GM12878 (cell line): Measurements from ENCODE around the gene TAGLN3. TPM values are rescaled to one million over a fixed set of nuclear protein-coding genes. Genes with fewer than 3 reads are reported as not detected.

Experiments used
- ATAC-seq: fragments of 200-7000 bp; cut with Tn5 transposase; 3 replicates; pipeline ENCODE4 v1.9.1; 2020; ENCODE audit warnings: mild to moderate bottlenecking, moderate library complexity
- BruUV-seq: library from RNA; stranded (reverse); fragments of 400-500 nt; replicated peaks from 2 replicates; lab custom pipeline; 2021; lab: Mats Ljungman, UMichigan
- CTCF ChIA-PET: fragments of 300-600 bp; sonication (Branson Sonifier 250); formaldehyde crosslinking; extraction: SDS; loops from one replicate; lab custom pipeline; 2021; ENCODE audit warnings: inconsistent platforms; lab: Yijun Ruan, JAX
- POLR2A ChIA-PET: fragments of 350-600 bp; formaldehyde crosslinking; extraction: SDS; loops from one replicate; lab custom pipeline; 2021; ENCODE audit warnings: inconsistent platforms; lab: Charles Lee
- RAD21 ChIA-PET: fragments of 300-600 bp; sonication (Branson Sonifier 250); formaldehyde crosslinking; loops from one replicate; lab custom pipeline; 2023; ENCODE audit warnings: antibody characterized with exemption; ENCODE audit not compliant: unreplicated experiment; lab: Charles Lee
- SMC1A ChIA-PET: fragments of 300-600 bp; sonication (Branson Sonifier 250); formaldehyde crosslinking; loops from one replicate; lab custom pipeline; 2023; ENCODE audit not compliant: unreplicated experiment, uncharacterized antibody; lab: Charles Lee
- DNase-seq: peaks from one replicate; pipeline ENCODE4 v3.0.0-alpha.2; 2011; ENCODE audit warnings: low read depth, low spot score
- FAIRE-seq: peaks from 3 replicates; lab custom pipeline; 2011; peaks lifted over from hg19 to GRCh38; lab: Jason Lieb, UNC
- H2AFZ ChIP-seq: 2 replicates; pipeline ENCODE4 v1.6.0; 2011; ENCODE audit warnings: low read depth, low read length, control low read depth; ENCODE audit not compliant: control insufficient read depth
- H3K27ac ChIP-seq: 2 replicates; pipeline ENCODE4 v1.5.1; 2011; ENCODE audit warnings: control low read depth; ENCODE audit not compliant: control insufficient read depth, insufficient read depth
- H3K27me3 ChIP-seq, 2 experiments: replicated peaks in 1 of 2; 2 replicates each; pipeline versions ENCODE4 v1.6.0 to v1.6.1; 2011; ENCODE audit warnings: low read length in 1 of 2; ENCODE audit not compliant: control insufficient read depth in 2 of 2, insufficient read depth in 2 of 2
- H3K36me3 ChIP-seq, 2 experiments: 2 replicates each; pipeline ENCODE4 v1.5.1; 2011; ENCODE audit warnings: low read length in 1 of 2; ENCODE audit not compliant: control insufficient read depth in 2 of 2, insufficient read depth in 2 of 2
- H3K4me1 ChIP-seq: 2 replicates; pipeline ENCODE4 v1.6.1; 2011; ENCODE audit warnings: mild to moderate bottlenecking, low read length, moderate library complexity, mixed read lengths; ENCODE audit not compliant: control insufficient read depth, insufficient read depth
- H3K4me2 ChIP-seq: 2 replicates; pipeline ENCODE4 v1.6.0; 2011; ENCODE audit warnings: control low read depth; ENCODE audit not compliant: control insufficient read depth, insufficient read depth
- H3K4me3 ChIP-seq: fragments of 200-600 bp; sonication (generic); 2 replicates; pipeline ENCODE4 v1.5.1; 2016
- H3K79me2 ChIP-seq: 2 replicates; pipeline ENCODE4 v1.6.0; 2011; ENCODE audit warnings: low read length; ENCODE audit not compliant: control insufficient read depth, insufficient read depth
- H3K9ac ChIP-seq: 2 replicates; pipeline ENCODE4 v1.8.0; 2011; ENCODE audit warnings: low read length, control low read depth, mixed read lengths; ENCODE audit not compliant: control insufficient read depth, insufficient read depth
- H3K9me3 ChIP-seq: replicated peaks from 3 replicates; pipeline ENCODE4 v1.5.1; 2011; ENCODE audit warnings: mild to moderate bottlenecking, low read length; ENCODE audit not compliant: control insufficient read depth, insufficient read depth
- H4K20me1 ChIP-seq: 2 replicates; pipeline ENCODE4 v1.6.0; 2011; ENCODE audit not compliant: control insufficient read depth, insufficient read depth
- MEF2B ChIP-seq: fragments of 450-650 bp; IDR thresholded peaks from 2 replicates; pipeline ENCODE4 v1.6.1; 2018; ENCODE audit warnings: mild to moderate bottlenecking, moderate library complexity; ENCODE audit not compliant: partially characterized antibody, poor library complexity, severe bottlenecking
- MXI1 ChIP-seq: fragments of 150-350 bp; IDR thresholded peaks from 2 replicates; pipeline ENCODE4 v1.6.1; 2011; ENCODE audit warnings: low read depth, mild to moderate bottlenecking, inconsistent platforms, low read length, improper control_type of control experiment
- NFYA ChIP-seq: IDR thresholded peaks from 2 replicates; pipeline ENCODE4 v1.6.1; 2011; ENCODE audit warnings: low read depth, mild to moderate bottlenecking, low read length, improper control_type of control experiment, borderline replicate concordance
- SMC3 ChIP-seq: IDR thresholded peaks from 2 replicates; pipeline ENCODE4 v1.6.1; 2011; ENCODE audit warnings: low read length, improper control_type of control experiment, borderline replicate concordance
- whole genome bisulfite sequencing: methylation state at CpG from one replicate; pipeline ENCODE4 v1.1.6; 2016; ENCODE audit warnings: low lambda C conversion rate; ENCODE audit not compliant: insufficient replicate concordance, insufficient coverage; ENCODE audit errors: missing lambda C conversion rate; 5-methylcytosine and 5-hydroxymethylcytosine counted together
- in situ Hi-C: fragments of 300-500 bp; cut with MboI; formaldehyde crosslinking; loops from 9 replicates; pipeline ENCODE4 v1.14.3; 2018; ENCODE audit warnings: mixed read lengths
- intact Hi-C: fragments of 100-400 bp; cut with micrococcal nuclease; formaldehyde crosslinking; loops from one replicate; pipeline ENCODE4 v1.14.2; 2022; ENCODE audit not compliant: unreplicated experiment
- polyA plus RNA-seq, 11 experiments: library from polyadenylated mRNA; depleted of rRNA in 4 of 11; unstranded in 6 of 11; stranded (reverse) in 5 of 11; fragments of >200 nt; fragmentation: Nextera tagmentation in 4 of 11; fragmentation: Illumina TruSeq in 1 of 11; extraction: Ambion mirVana in 4 of 11; extraction: Trizol in 1 of 11; gene quantifications; 1 replicate in 1 of 11; 2 replicates in 10 of 11; pipeline versions ENCODE4 v1.2.1 to v1.2.3, GENCODE V29; 2011 to 2016; ENCODE audit warnings: inconsistent platforms in 2 of 11, missing spikeins in 2 of 11, low read depth in 1 of 11
- total RNA-seq, 4 experiments: library from RNA; depleted of rRNA in 3 of 4; stranded (reverse); fragments of >200 nt in 3 of 4; fragmentation: Illumina TruSeq in 1 of 4; extraction: Trizol in 1 of 4; gene quantifications; 2 replicates each; pipeline versions ENCODE4 v1.2.1 to v1.2.3, GENCODE V29; 2013 to 2021
- TF ChIP-seq, protein P1 (sequence below): IDR thresholded peaks from 2 replicates; pipeline ENCODE4 v1.6.1; 2011; ENCODE audit warnings: borderline replicate concordance, low read depth, mild to moderate bottlenecking, moderate library complexity, low read length; ENCODE audit not compliant: insufficient read depth, poor library complexity, severe bottlenecking

The TAGLN3 gene
- total and polyA plus RNA-seq, 10 of the 15 experiments (the other 5 are each of a cell fraction or from before 2014, with no cell fraction given) = 0.06 to 0.53 (median 0.12) TPM; not detected in 3

DNA sequence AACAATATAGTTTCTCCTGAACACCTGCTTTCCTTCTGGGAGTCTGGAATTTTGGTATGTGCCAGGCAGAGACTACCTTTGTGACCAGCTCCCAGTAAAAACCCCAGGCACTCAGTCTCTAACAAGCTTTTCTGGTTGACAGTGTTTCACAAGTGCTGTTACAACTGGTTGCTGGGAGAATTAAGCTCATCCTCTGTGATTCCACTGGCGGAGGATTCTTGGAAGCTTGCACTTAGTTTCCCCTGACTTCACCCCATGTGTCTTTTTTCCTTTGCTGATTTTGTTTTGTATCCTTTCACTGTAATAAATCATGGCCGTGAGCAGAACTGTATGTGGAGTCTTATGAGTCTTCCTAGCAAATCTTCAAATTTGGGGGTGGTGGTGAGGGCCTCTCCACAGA, 5.7 kb upstream of the TAGLN3 start (continued):
- TF ChIP-seq MXI1 = no peak
- TF ChIP-seq NFYA = no peak
- TF ChIP-seq, protein P1, sequence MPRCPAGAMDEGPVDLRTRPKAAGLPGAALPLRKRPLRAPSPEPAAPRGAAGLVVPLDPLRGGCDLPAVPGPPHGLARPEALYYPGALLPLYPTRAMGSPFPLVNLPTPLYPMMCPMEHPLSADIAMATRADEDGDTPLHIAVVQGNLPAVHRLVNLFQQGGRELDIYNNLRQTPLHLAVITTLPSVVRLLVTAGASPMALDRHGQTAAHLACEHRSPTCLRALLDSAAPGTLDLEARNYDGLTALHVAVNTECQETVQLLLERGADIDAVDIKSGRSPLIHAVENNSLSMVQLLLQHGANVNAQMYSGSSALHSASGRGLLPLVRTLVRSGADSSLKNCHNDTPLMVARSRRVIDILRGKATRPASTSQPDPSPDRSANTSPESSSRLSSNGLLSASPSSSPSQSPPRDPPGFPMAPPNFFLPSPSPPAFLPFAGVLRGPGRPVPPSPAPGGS = no peak

- FAIRE-seq (no peak), DNase-seq (no peak), ATAC-seq (peak; percentile 15; the same call in 2 of the 3 replicates)
- H3K4me1 ChIP-seq = peaks cover 6% of the 10 kb centered on the region; the same call in 1 of the 2 replicates
- H3K4me3 ChIP-seq = peak overlapping the region; percentile 66
- peak; percentile 63 for TF ChIP-seq MEF2B
- no peak for TF ChIP-seq SMC3
- ChIA-PET SMC1A (interaction anchor here (0.7 to 21.1 kb wide), 5 partner anchors 9 to 284 kb away, joined by 3 to 417 read pairs (median 18); no protein-coding TSS in a partner anchor), POLR2A (no interaction called here), RAD21 (interaction anchor here (1.0 to 5.0 kb wide), 4 partner anchors 10 to 17 kb away, joined by 3 to 31 read pairs (median 14); no protein-coding TSS in a partner anchor), CTCF (interaction anchor here (0.7 to 15.4 kb wide), 7 partner anchors 8 to 280 kb away, joined by 3 to 467 read pairs (median 7); no protein-coding TSS in a partner anchor)
- in situ Hi-C loops (no loop called here), intact Hi-C loops (no loop called here)
- H3K27ac ChIP-seq = no peak overlapping the region
- no TSS peak for BruUV-seq
- peak overlapping the region; percentile 85 for H2AFZ ChIP-seq
- peak overlapping the region; percentile 89 for H3K4me2 ChIP-seq
- 65% methylated on average over 19 of the region's 19 CpGs for WGBS
- no peaks in the 10 kb centered on the region for H3K9me3 ChIP-seq
- peak overlapping the region; percentile 43 for H3K9ac ChIP-seq
- H3K36me3 ChIP-seq = no peaks in the 10 kb centered on the region
- no peaks in the 10 kb centered on the region for H4K20me1 ChIP-seq
- no peaks in the 10 kb centered on the region for H3K79me2 ChIP-seq
- peaks cover 0 to 2% of the 10 kb centered on the region in 2 experiments; a peak in 3 of 4 replicates for H3K27me3 ChIP-seq
Measured at GRCh38 chr3:111999484-112000324, 982 bp downstream of the TAGLN3 start.
